HepG2 (cell line): ENCODE data around the gene SPCS1. TPM values are rescaled to one million over a fixed set of nuclear protein-coding genes. Genes with fewer than 3 reads are reported as not detected.

ENCODE experiments used
- ATAC-seq: fragments of 200-7000 bp; cut with Tn5 transposase; 3 replicates; pipeline ENCODE4 v1.9.1; 2020; ENCODE audit warnings: mild to moderate bottlenecking, moderate library complexity
- BruUV-seq: library from RNA; stranded (reverse); fragments of 400-500 nt; replicated peaks from 2 replicates; lab custom pipeline; 2021; lab: Mats Ljungman, UMichigan
- CTCF ChIA-PET: fragments of 300-600 bp; formaldehyde crosslinking; extraction: SDS; loops from one replicate; lab custom pipeline; 2021; ENCODE audit warnings: low total read pairs, inconsistent platforms, low intra/inter-chr PET ratio; lab: Yijun Ruan, JAX
- POLR2A ChIA-PET: fragments of 350-600 bp; sonication (Branson Sonifier 250); formaldehyde crosslinking; loops from one replicate; lab custom pipeline; 2020; ENCODE audit warnings: antibody characterized with exemption, inconsistent platforms; lab: Yijun Ruan, JAX
- DNase-seq: peaks from one replicate; pipeline ENCODE4 v3.0.0-alpha.2; 2015; ENCODE audit warnings: low spot score
- FAIRE-seq: peaks from 3 replicates; lab custom pipeline; 2011; peaks lifted over from hg19 to GRCh38; lab: Jason Lieb, UNC
- H2AFZ ChIP-seq: one replicate; pipeline ENCODE4 v1.6.1; 2011; ENCODE audit warnings: low read length, inconsistent platforms
- H3K27ac ChIP-seq: fragments of 300-600 bp; 3 replicates; pipeline ENCODE4 v1.8.0; 2011; ENCODE audit warnings: mixed run types, mild to moderate bottlenecking, mixed read lengths, low read length, inconsistent platforms; ENCODE audit not compliant: insufficient read depth; ENCODE audit errors: extremely low read length
- H3K27me3 ChIP-seq, 2 experiments: fragments of 200-600 bp in 1 of 2; 2 replicates in 1 of 2; 3 replicates in 1 of 2; pipeline versions ENCODE4 v1.6.0 to v1.8.0; 2011; ENCODE audit warnings: low read length in 2 of 2, mild to moderate bottlenecking in 2 of 2, moderate library complexity in 2 of 2, inconsistent platforms in 1 of 2; ENCODE audit not compliant: insufficient read depth in 2 of 2, control insufficient read depth in 1 of 2
- H3K36me3 ChIP-seq, 2 experiments: fragments of 200-600 bp in 1 of 2; replicated peaks in 1 of 2; 2 replicates in 1 of 2; 3 replicates in 1 of 2; pipeline versions ENCODE4 v1.5.1 to v1.8.0; 2011; ENCODE audit warnings: low read length in 2 of 2, inconsistent platforms in 1 of 2; ENCODE audit not compliant: insufficient read depth in 2 of 2, control insufficient read depth in 1 of 2
- H3K4me1 ChIP-seq: 2 replicates; pipeline ENCODE4 v1.5.1; 2012; ENCODE audit warnings: low read length, inconsistent platforms; ENCODE audit not compliant: insufficient read depth
- H3K4me2 ChIP-seq: 2 replicates; pipeline ENCODE4 v1.6.0; 2011; ENCODE audit warnings: low read depth, low read length, inconsistent platforms
- H3K4me3 ChIP-seq, 3 experiments: fragments of 200-600 bp in 1 of 3; sonication (generic), shearing (Covaris generic) in 1 of 3; replicated peaks in 1 of 3; 2 replicates each; pipeline ENCODE4 v1.5.1; 2011 to 2016; ENCODE audit warnings: low read length in 3 of 3, inconsistent platforms in 2 of 3, low read depth in 2 of 3, mild to moderate bottlenecking in 2 of 3, control low read depth in 1 of 3, mixed read lengths in 1 of 3; ENCODE audit not compliant: insufficient read depth in 1 of 3
- H3K79me2 ChIP-seq: one replicate; pipeline ENCODE4 v1.6.1; 2011; ENCODE audit warnings: low read length, inconsistent platforms; ENCODE audit not compliant: insufficient read depth
- H3K9ac ChIP-seq: 2 replicates; pipeline ENCODE4 v1.6.0; 2011; ENCODE audit warnings: mild to moderate bottlenecking, low read depth, low read length, inconsistent platforms; ENCODE audit not compliant: insufficient read depth
- H3K9me3 ChIP-seq: 2 replicates; pipeline ENCODE4 v1.5.1; 2012; ENCODE audit warnings: mild to moderate bottlenecking, low read length
- H4K20me1 ChIP-seq: 2 replicates; pipeline ENCODE4 v1.6.0; 2011; ENCODE audit warnings: inconsistent platforms, mild to moderate bottlenecking, low read length, moderate library complexity; ENCODE audit not compliant: insufficient read depth
- AGO1 ChIP-seq: fragments of 200-400 bp; formaldehyde crosslinking; IDR thresholded peaks from 2 replicates; pipeline ENCODE4 v1.6.1; 2017; ENCODE audit warnings: mild to moderate bottlenecking, low read depth, low read length, moderate library complexity; ENCODE audit not compliant: poor library complexity, severe bottlenecking
- MAFK ChIP-seq, 2 experiments: IDR thresholded peaks in 1 of 2; conservative IDR thresholded peaks in 1 of 2; 2 replicates each; pipeline ENCODE4 v1.6.1; 2011; ENCODE audit warnings: improper control_type of control experiment in 2 of 2, low read length in 2 of 2
- MATR3 ChIP-seq: sonication (generic); formaldehyde crosslinking; IDR thresholded peaks from 2 replicates; pipeline ENCODE4 v1.4.0; 2020; ENCODE audit warnings: missing genetic modification reagents
- MTA1 ChIP-seq: sonication (generic); formaldehyde crosslinking; IDR thresholded peaks from 2 replicates; pipeline ENCODE4 v1.4.0; 2020; ENCODE audit warnings: missing genetic modification reagents, mild to moderate bottlenecking, borderline replicate concordance
- MTF2 ChIP-seq: sonication (generic); formaldehyde crosslinking; IDR thresholded peaks from 2 replicates; pipeline ENCODE4 v1.5.0; 2020; ENCODE audit warnings: missing genetic modification reagents, borderline replicate concordance
- PHF5A ChIP-seq: IDR thresholded peaks from one replicate; pipeline ENCODE4 v1.6.1; 2018; ENCODE audit warnings: low read depth, missing genetic modification reagents; ENCODE audit not compliant: unreplicated experiment
- SNAPC4 ChIP-seq: sonication (generic); formaldehyde crosslinking; IDR thresholded peaks from 2 replicates; pipeline ENCODE4 v1.4.0; 2020; ENCODE audit warnings: mild to moderate bottlenecking, missing genetic modification reagents
- TP53 ChIP-seq: sonication (generic); formaldehyde crosslinking; conservative IDR thresholded peaks from 2 replicates; pipeline ENCODE4 v1.4.0; 2020; ENCODE audit warnings: missing genetic modification reagents
- YEATS2 ChIP-seq: sonication (generic); formaldehyde crosslinking; IDR thresholded peaks from 2 replicates; pipeline ENCODE4 v1.4.0; 2020; ENCODE audit warnings: missing genetic modification reagents, borderline replicate concordance
- ZHX1 ChIP-seq: sonication (generic); formaldehyde crosslinking; IDR thresholded peaks from 2 replicates; pipeline ENCODE4 v1.8.1; 2022; ENCODE audit warnings: low read depth, mild to moderate bottlenecking, missing genetic modification reagents
- ZNF446 ChIP-seq: sonication (generic); formaldehyde crosslinking; IDR thresholded peaks from 2 replicates; pipeline ENCODE4 v1.5.0; 2020; ENCODE audit warnings: mild to moderate bottlenecking, missing genetic modification reagents
- WGBS: methylation state at CpG from one replicate; pipeline ENCODE4 v1.1.6; 2017; ENCODE audit warnings: low lambda C conversion rate; 5-methylcytosine and 5-hydroxymethylcytosine counted together
- in situ Hi-C: cut with HindIII; loops from 2 replicates; pipeline ENCODE4 v1.10.0; 2017; ENCODE audit warnings: low pct_unique_long_range_greater_than_20kb; ENCODE audit not compliant: extremely low pct_ligation_motif_present
- intact Hi-C: fragments of 100-400 bp; cut with micrococcal nuclease; formaldehyde crosslinking; loops from one replicate; pipeline ENCODE4 v1.10.0; 2022; ENCODE audit not compliant: unreplicated experiment
- polyA plus RNA-seq, 8 experiments: library from polyadenylated mRNA; depleted of rRNA in 3 of 8; stranded (reverse) in 7 of 8; unstranded in 1 of 8; fragments of >200 nt; fragmentation: Illumina TruSeq in 4 of 8; extraction: Trizol in 4 of 8; gene quantifications; 2 replicates each; pipeline versions ENCODE4 v1.2.1 to v1.2.3, GENCODE V29; 2011 to 2016; ENCODE audit warnings: low read depth in 4 of 8, missing spikeins in 1 of 8, mixed read lengths in 1 of 8; ENCODE audit not compliant: insufficient read depth in 1 of 8
- total RNA-seq, 5 experiments: library from RNA; depleted of rRNA; stranded (reverse); fragments of >200 nt; fragmentation: Illumina TruSeq; extraction: Trizol; gene quantifications; 2 replicates each; pipeline ENCODE4 v1.2.3, GENCODE V29; 2016; ENCODE audit warnings: low read depth in 1 of 5
- TF ChIP-seq, protein P1 (sequence below): sonication (generic); formaldehyde crosslinking; IDR thresholded peaks from 2 replicates; pipeline ENCODE4 v1.4.0; 2020; ENCODE audit warnings: missing genetic modification reagents

Gene SPCS1
- total and polyA plus RNA-seq, 2 of the 13 experiments (the other 11 are each of a cell fraction or from before 2014, with no cell fraction given): 84.6 to 120 TPM

DNA sequence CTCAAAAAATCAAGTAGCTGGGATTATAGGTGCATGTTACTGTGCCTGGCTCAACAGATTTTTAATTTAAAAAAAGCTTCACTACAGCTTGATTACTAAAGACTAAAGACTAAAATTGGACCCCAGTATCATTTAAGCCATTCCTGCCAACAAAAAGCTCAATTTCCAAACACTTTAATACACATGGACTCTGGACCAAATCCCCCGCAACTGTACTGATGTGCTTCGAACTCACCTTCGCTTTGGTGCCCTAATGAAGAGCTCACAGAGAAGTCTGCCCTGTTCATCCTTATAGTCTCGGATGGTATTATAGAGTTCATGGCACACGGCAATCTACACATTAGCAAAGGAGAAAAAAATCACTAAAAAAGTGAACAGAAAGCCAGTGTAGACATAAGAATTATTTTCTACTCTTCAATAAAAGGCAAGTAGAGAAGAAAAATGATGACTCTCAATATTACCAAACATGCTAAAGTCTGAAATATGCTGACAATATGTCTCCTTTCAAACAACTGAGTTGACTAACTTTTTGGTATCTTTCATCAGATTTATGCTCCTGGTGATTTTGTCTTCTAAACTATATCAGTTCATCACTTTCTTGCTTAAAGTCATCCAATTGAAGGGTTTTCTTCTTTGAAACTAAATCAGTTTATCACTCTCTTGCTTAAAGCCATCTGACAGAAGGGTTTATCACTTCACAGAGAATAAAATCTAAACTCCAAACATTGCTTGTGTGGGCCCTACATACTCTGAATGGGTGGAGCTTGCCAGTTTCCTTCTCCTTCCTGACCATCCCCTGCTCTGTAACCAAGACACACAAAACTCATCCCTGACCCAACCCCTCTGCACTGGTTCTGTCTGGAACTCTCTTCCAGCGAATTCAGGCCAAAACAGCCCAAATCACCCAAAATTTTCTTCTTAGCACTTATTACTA lies 27.4 kb upstream of the SPCS1 start:
- DNase-seq: no peak
- no peak for FAIRE-seq
- no peaks in the 10 kb centered on the region for H4K20me1 ChIP-seq
- ChIA-PET CTCF (no interaction called here), POLR2A (interaction anchor here (0.9 kb wide), 1 partner anchor 27 kb away, joined by 3 read pairs; no protein-coding TSS in a partner anchor)
- no peak overlapping the region for H3K9ac ChIP-seq
- peaks cover 33% of the 10 kb centered on the region for H3K79me2 ChIP-seq
- intact Hi-C loops: no loop called here
- peaks cover 9 to 45% of the 10 kb centered on the region in 2 experiments for H3K36me3 ChIP-seq
- no peak overlapping the region for H3K4me2 ChIP-seq
- H3K4me3 ChIP-seq: no peak overlapping the region
- no peak overlapping the region for H3K27ac ChIP-seq
- no peak overlapping the region for H2AFZ ChIP-seq
- no peaks in the 10 kb centered on the region for H3K9me3 ChIP-seq
- no TSS peak for BruUV-seq
- ATAC-seq: no peak
- no peaks in the 10 kb centered on the region for H3K27me3 ChIP-seq
- in situ Hi-C loops: no loop called here
- H3K4me1 ChIP-seq: peaks cover 53% of the 10 kb centered on the region
- WGBS: 95% methylated on average over 6 of the region's 6 CpGs
- TF ChIP-seq SNAPC4 (no peak), MTF2 (CRISPR knock-in tag) (no peak), TP53 (no peak), MTA1 (no peak), ZNF446 (CRISPR knock-in tag) (no peak), MATR3 (CRISPR knock-in tag) (no peak), PHF5A (no peak), AGO1 (no peak), ZHX1 (CRISPR knock-in tag) (no peak), MAFK (conservative IDR thresholded peaks at IDR 0.05 in 1 of 2, IDR thresholded peaks at IDR 0.05 in 1 of 2; ENCODE audit: low read length in 2 of 2) (peak; percentile 68 to 83), YEATS2 (CRISPR knock-in tag) (no peak)
- TF ChIP-seq, protein P1, sequence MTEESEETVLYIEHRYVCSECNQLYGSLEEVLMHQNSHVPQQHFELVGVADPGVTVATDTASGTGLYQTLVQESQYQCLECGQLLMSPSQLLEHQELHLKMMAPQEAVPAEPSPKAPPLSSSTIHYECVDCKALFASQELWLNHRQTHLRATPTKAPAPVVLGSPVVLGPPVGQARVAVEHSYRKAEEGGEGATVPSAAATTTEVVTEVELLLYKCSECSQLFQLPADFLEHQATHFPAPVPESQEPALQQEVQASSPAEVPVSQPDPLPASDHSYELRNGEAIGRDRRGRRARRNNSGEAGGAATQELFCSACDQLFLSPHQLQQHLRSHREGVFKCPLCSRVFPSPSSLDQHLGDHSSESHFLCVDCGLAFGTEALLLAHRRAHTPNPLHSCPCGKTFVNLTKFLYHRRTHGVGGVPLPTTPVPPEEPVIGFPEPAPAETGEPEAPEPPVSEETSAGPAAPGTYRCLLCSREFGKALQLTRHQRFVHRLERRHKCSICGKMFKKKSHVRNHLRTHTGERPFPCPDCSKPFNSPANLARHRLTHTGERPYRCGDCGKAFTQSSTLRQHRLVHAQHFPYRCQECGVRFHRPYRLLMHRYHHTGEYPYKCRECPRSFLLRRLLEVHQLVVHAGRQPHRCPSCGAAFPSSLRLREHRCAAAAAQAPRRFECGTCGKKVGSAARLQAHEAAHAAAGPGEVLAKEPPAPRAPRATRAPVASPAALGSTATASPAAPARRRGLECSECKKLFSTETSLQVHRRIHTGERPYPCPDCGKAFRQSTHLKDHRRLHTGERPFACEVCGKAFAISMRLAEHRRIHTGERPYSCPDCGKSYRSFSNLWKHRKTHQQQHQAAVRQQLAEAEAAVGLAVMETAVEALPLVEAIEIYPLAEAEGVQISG (CRISPR knock-in tag): no peak
